ENCODE data around the gene CCDC183.
A peak's percentile ranks its signal among the peaks of the same experiment; 100 is the strongest.
"Not testable (repeated sequence)": the region's sequence is repeated elsewhere in the genome, so short reads cannot be mapped to it uniquely, and the experiment has no call there.

CCDC183 gene

DNA sequence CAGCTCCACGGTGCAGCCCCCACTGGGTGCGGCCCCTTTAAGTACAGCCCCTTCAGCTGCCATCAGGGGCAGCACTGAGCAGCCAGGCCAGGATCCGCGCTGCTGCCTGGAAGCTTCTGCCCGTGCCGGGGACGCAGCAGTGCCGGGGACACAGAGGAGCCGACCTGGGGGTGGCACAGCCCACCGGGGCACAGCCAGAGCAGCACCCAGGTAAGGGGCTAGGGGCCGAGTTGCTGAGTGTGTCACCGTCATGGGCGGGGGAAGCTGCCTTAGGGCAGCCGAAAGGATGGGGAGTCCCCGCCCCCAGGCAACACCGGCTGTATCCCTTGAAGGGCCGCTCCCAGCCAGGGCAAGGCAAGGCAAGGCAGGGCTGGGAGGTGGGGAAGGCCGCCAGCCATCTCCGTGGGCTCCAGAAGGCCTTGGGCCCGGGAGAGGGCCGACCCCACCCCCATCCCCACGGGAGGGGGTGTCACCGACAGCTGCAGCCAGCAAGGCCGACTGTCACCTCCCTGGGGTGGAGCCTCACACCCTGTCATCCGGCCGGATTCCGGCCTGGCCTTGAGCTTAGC, 46.3 kb downstream of the CCDC183 start, which contains the start of gene AJM1:
AJM1 (plus strand) TSS at position 99 of the 569 bp plus-strand sequence. CDS start 1,937 bp downstream, outside the sequence.
- peak; percentile 67 for DNase-seq (ENCODE audit: low read depth)
- TF ChIP-seq, protein P1, sequence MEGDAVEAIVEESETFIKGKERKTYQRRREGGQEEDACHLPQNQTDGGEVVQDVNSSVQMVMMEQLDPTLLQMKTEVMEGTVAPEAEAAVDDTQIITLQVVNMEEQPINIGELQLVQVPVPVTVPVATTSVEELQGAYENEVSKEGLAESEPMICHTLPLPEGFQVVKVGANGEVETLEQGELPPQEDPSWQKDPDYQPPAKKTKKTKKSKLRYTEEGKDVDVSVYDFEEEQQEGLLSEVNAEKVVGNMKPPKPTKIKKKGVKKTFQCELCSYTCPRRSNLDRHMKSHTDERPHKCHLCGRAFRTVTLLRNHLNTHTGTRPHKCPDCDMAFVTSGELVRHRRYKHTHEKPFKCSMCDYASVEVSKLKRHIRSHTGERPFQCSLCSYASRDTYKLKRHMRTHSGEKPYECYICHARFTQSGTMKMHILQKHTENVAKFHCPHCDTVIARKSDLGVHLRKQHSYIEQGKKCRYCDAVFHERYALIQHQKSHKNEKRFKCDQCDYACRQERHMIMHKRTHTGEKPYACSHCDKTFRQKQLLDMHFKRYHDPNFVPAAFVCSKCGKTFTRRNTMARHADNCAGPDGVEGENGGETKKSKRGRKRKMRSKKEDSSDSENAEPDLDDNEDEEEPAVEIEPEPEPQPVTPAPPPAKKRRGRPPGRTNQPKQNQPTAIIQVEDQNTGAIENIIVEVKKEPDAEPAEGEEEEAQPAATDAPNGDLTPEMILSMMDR (conservative IDR thresholded peaks at IDR 0.05; ENCODE audit: control insufficient read depth, insufficient read depth, low read depth, low read length) = peak; percentile 75

DNA sequence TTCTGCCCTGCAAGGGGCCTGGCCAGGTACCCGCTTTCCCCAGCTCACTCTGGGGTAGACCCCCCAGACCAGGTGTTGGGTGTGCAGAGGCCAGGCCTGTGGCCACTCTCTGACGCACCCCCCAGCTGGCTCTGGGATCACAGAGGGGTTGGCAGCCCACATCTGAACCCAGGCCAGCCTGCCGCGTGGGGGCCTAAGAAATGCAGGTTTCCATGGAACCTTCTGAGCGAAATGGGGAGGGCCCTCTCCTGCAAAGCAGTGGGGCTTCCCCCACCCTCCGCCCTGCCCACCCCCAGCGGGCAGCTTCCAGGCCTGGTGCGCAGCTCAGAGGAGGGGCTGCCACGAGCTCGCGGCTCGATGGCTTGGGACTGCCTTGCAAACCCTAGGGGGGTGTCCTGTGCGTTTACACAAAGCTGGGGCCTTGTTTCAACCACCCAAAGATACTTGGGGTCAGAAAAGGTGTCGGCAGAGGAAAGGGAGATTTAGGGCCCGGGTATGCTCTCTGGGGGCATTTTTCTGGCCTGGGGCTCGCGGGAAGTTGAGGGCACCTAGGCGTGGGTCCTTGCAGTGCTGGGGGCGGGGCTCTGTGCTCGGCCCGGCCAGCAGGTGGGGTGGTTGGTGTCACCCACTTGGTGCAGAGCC, 47.1 kb downstream of the CCDC183 start:
- not testable (repeated sequence) for H3K4me3 ChIP-seq (ENCODE audit: control insufficient read depth, low read depth, low read length); DNase-seq (ENCODE audit: low read depth)

More for the DNA sequence above, 46.3 kb downstream of the CCDC183 start, which contains the start of gene AJM1:
- peak within 1 kb of the TSS; percentile 38 for H3K4me3 ChIP-seq (ENCODE audit: control insufficient read depth, low read depth, low read length)

DNA sequence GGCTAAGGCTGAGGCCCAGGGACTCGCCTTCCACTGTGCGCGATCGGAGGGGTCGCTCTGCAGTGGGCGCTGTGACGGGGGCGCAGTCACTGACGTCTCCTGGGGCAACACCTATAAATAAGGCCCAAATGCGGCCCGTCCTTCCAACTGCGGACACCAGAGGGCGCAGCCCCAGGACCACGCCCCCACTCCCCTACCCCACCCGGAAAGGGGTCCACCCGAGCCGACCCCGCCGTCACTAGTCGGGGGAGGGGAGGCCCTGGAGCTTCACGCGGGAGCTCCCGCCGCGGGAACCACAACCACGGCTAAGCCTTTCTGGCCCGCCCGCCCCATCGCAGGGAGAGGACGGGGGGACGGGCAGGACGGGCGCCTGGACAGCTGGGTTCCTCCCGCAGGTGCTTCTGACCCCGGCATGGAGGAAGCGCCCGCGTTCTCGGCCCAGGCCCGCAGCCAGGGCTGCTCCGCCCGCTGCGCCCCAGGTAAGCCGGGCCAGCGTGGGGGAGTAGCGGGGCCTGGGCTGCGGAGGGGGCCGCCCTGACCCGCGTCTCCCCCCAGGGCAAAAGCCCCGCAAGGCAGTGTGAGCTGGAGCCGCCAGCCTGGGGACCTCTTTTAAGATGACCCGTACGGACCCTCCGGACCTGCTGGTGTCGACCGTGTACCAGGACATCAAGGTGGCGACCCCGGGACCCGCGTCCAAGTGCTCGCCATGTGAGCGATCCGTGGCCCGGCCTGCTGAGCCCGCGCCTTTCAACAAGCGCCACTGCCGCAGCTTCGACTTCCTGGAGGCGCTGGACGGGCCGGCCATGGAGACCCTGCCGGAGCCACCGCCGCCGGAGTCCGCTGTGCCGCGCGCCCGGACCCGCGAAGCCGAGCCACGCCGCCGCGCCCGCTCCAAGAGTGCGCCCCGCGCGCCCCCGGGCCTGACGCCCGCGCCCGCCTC, 47.9 kb downstream of the CCDC183 start:
- not testable (repeated sequence) for DNase-seq (ENCODE audit: low read depth); H3K4me3 ChIP-seq (ENCODE audit: control insufficient read depth, low read depth, low read length)

DNA sequence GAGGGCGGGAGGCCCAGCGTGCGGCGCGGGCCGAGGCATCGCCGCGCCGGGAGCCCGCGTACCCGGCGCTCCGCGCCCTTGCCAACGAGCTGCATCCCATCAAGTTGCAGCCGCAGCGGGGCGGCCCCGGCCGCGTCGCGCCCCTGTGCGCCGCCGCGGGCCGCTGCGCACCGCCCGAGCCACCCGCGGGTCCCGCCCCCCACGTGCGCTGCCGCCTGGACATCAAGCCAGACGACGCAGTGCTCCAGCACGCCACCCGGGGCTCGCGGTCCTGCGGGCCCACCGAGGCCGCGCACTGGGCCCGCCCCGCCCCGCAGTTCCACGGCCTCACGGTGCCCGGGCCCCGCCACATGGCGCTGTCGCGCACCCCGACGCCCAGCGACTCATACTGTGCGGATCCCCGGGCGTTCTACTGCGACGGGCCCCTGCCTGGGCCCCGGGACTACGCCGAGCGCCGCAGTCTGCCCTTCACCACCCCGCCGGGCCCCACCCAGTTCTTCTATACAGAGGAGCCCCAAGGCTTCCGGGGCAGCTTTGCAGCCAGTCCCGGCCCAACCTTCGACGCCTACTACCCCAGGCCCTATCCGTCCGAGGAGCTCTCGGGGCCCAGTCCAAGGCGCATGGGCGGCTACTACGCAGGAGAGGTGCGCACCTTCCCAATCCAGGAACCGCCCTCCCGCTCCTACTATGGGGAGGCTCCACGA, 48.8 kb downstream of the CCDC183 start:
- TF ChIP-seq, protein P1 (conservative IDR thresholded peaks at IDR 0.05; ENCODE audit: control insufficient read depth, insufficient read depth, low read depth, low read length) = no peak
- no peak overlapping the region for H3K4me3 ChIP-seq (ENCODE audit: control insufficient read depth, low read depth, low read length)
- DNase-seq (ENCODE audit: low read depth) = no peak

DNA sequence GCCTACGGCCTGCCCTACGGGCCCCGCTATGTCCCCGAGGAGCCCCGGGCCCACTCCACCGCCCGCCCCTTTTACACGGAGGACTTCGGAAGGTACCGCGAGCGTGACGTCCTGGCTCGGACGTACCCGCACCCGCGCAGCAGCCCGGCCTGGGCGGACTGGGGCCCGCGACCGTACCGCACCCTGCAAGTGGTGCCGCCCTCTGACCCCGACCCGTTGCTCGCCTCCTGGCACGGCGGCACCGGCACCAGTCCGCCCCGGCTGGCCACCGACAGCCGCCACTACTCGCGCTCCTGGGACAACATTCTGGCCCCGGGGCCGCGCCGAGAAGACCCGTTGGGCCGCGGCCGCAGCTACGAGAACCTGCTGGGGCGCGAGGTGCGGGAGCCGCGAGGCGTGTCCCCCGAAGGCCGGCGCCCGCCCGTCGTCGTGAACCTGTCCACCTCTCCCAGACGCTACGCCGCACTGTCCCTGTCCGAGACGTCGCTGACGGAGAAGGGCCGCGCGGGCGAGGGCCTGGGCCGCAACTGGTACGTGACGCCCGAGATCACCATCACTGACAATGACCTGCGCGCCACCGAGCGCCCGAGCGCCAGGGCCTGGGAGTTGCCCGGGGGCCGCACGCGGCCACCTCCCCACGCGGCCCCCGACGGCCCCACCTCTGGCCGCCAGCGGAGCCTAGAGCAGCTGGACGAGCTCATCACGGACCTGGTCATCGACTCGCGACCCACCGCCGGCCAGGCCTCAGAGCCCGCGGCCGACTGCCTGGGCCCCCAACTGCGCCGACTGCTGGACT, 49.5 kb downstream of the CCDC183 start:
- DNase-seq (ENCODE audit: low read depth) = no peak
- TF ChIP-seq, protein P1 (conservative IDR thresholded peaks at IDR 0.05; ENCODE audit: control insufficient read depth, insufficient read depth, low read depth, low read length) = no peak
- no peak overlapping the region for H3K4me3 ChIP-seq (ENCODE audit: control insufficient read depth, low read depth, low read length)

DNA sequence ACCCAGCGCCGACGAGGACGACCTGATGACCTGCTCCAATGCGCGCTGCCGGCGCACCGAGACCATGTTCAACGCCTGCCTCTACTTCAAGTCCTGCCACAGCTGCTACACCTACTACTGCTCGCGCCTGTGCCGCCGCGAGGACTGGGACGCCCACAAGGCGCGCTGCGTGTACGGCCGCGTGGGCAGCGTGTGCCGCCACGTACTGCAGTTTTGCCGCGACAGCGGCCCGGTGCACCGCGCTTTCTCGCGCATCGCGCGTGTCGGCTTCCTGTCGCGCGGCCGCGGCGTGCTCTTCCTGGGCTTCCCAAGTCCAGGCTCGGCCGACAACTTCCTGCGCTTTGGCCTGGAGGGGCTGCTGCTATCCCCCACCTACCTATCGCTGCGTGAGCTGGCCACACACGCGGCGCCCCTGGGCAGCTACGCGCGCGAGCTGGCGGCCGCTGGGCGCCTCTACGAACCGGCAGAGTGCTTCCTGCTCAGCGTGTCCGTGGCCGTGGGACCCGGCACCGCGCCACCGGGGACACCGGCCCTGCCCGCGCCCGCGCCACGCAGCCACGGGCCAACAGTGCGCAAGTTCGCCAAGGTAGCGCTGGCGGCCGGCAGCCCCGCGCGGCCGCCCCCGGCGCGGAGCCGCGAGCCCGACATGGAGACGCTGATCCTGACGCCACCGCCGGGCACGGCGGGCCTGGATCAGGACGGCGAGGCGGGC, 50.4 kb downstream of the CCDC183 start:
- TF ChIP-seq, protein P1 (conservative IDR thresholded peaks at IDR 0.05; ENCODE audit: control insufficient read depth, insufficient read depth, low read depth, low read length) = no peak
- no peak for DNase-seq (ENCODE audit: low read depth)
- no peak overlapping the region for H3K4me3 ChIP-seq (ENCODE audit: control insufficient read depth, low read depth, low read length)
